Activated CD4-positive, alpha-beta T cell treated with anti-CD3 and anti-CD28 coated beads for 4 hours (primary cell): ENCODE measurements around the gene JAKMIP1.

Source experiments
- DNase-seq, 2 donors: peaks; one replicate each; pipeline ENCODE4 v3.0.0-alpha.2; 2020

The JAKMIP1 gene

GRCh38 chr4:5980436-5981155, 219.8 kb downstream of the JAKMIP1 start:
- no peak for DNase-seq

- DNase-seq, result no peak
Observed at GRCh38 chr4:5979981-5980380, 220.4 kb downstream of the JAKMIP1 start.

- no peak for DNase-seq
Observed at GRCh38 chr4:5976921-5977320, 223.4 kb downstream of the JAKMIP1 start.

GRCh38 chr4:5976431-5976830, 223.9 kb downstream of the JAKMIP1 start:
- no peak for DNase-seq
